Measurements from ENCODE around the gene PGBD1. TPM values are rescaled to one million over a fixed set of nuclear protein-coding genes. Genes with fewer than 3 reads are reported as not detected.

Gene PGBD1
- total and polyA plus RNA-seq, 8 donors: 0.60 to 3.1 (median 0.94) TPM

DNA sequence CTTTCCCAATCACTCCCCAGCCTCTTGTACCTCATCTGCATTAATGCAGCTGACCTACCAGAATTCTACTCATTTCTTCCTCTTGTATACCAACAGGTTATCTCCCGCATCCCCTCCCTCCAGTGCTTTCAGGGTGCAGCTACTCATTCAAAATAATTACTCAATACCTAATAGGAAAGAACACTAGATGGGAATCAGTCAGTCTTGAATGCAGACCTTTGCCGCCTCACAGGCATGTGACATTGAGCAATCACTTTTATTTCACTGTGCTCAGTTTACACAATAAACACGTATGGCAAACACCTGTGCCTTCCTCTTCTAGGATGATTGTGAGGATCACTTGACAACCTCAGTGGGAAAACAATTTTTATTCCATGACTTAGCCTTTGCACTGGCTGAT, 41.3 kb downstream of the PGBD1 start:
- 84 to 88% methylated on average over 3 of the region's 3 CpGs for WGBS, 2 donors
- ATAC-seq (no peak), FAIRE-seq (no peak)

DNA sequence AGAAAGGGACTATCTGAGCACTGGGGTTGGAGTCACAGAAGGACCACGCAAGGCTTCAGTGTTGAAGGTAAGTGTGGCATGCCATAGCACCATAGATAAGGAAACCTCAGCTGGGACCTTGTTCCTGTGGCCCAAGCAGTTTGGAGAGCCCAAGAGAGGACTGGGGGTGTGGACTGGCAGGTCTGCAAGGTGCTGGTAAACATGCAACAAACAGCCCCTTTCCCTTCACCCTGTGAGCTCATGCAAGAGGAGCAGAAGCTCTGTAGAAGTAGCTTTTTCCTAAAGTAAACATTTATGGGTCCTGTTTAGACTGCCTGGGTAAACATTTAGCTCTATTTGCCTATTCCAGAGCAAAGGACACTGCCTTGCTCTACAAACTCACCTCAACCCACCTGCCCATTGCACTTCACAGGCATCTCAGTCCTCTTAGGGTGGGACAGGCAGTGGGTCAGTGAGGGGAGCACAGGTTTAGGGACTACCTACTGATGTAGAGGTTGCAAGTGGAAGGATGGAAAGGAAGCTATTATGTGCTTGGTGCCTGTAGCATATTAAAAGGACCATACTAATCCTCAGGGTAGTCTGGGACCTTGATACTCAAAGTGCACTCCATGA, 42.5 kb downstream of the PGBD1 start:
- Histone ChIP-seq H3K36me3 (peaks cover 10 to 25% (median 17%) of the 10 kb centered on the region in 3 donors), H3K4me1 (no peaks in the 10 kb centered on the region), H3K27ac (no peak overlapping the region), H3K4me3 (no peak overlapping the region), H3K27me3 (no peaks in the 10 kb centered on the region), H3K9me3 (peaks cover 0 to 5% (median 0%) of the 10 kb centered on the region in 4 donors)
- FAIRE-seq: no peak
- TF ChIP-seq, protein P1, sequence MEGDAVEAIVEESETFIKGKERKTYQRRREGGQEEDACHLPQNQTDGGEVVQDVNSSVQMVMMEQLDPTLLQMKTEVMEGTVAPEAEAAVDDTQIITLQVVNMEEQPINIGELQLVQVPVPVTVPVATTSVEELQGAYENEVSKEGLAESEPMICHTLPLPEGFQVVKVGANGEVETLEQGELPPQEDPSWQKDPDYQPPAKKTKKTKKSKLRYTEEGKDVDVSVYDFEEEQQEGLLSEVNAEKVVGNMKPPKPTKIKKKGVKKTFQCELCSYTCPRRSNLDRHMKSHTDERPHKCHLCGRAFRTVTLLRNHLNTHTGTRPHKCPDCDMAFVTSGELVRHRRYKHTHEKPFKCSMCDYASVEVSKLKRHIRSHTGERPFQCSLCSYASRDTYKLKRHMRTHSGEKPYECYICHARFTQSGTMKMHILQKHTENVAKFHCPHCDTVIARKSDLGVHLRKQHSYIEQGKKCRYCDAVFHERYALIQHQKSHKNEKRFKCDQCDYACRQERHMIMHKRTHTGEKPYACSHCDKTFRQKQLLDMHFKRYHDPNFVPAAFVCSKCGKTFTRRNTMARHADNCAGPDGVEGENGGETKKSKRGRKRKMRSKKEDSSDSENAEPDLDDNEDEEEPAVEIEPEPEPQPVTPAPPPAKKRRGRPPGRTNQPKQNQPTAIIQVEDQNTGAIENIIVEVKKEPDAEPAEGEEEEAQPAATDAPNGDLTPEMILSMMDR (IDR thresholded peaks at IDR 0.05): no peak
- DNase-seq: no peak
- WGBS, 2 donors: 97 to 100% methylated on average over 1 of the region's 1 CpG
- intact Hi-C loops (cut with DNase I): no loop called here
- no peak for ATAC-seq

More for the DNA sequence above, 41.3 kb downstream of the PGBD1 start:
- no peak for DNase-seq
- intact Hi-C loops (cut with DNase I): no loop called here
- Histone ChIP-seq H3K4me1 (no peaks in the 10 kb centered on the region), H3K9me3 (peaks cover 0 to 5% (median 0%) of the 10 kb centered on the region in 4 donors), H3K4me3 (no peak overlapping the region), H3K36me3 (peaks cover 10 to 25% (median 17%) of the 10 kb centered on the region in 3 donors), H3K27me3 (no peaks in the 10 kb centered on the region), H3K27ac (no peak overlapping the region)
- TF ChIP-seq, protein P1 (IDR thresholded peaks at IDR 0.05): no peak

DNA sequence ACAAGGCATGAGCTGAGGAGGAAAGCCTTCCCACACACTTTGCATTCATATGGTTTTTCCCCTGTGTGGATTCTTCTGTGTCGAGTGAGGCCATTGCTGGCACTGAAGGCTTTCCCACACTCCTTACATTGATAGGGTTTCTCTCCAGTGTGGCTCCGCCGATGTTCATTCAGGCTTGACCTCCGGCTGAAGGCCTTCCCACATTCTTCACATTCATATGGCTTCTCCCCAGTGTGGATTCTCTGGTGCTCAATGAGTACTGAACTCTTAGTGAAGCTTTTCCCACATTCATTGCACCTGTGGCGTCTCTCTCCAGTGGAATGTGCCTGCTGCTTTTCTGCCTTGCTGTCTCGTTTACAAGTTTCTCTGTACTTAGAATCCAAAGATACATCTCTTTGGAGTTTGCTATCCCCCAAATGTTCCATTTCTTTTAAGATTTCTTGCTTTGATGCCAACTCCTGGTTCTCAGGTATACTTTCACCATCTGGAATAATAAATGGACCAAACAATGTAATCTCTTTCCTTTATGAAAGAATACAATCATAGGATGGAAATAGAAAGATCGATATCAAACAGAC, 45.1 kb downstream of the PGBD1 start:
- DNase-seq: no peak
- H3K27me3 ChIP-seq: no peaks in the 10 kb centered on the region
- H3K4me3 ChIP-seq: no peak overlapping the region
- 96 to 97% methylated on average over 7 of the region's 7 CpGs for WGBS, 2 donors
- H3K27ac ChIP-seq: no peak overlapping the region
- no peak for ATAC-seq
- no peak for FAIRE-seq
- peaks cover 10 to 25% (median 17%) of the 10 kb centered on the region in 3 donors for H3K36me3 ChIP-seq
- no peaks in the 10 kb centered on the region for H3K4me1 ChIP-seq
- intact Hi-C loops (cut with DNase I): no loop called here
- peaks cover 0 to 5% (median 0%) of the 10 kb centered on the region in 4 donors for H3K9me3 ChIP-seq
- TF ChIP-seq, protein P1 (IDR thresholded peaks at IDR 0.05): no peak

GRCh38 chr6:28330041-28330440, 48.7 kb downstream of the PGBD1 start:
- H3K9me3 ChIP-seq: peaks cover 0 to 5% (median 0%) of the 10 kb centered on the region in 4 donors
- 44 to 47% methylated on average over 1 of the region's 1 CpG for WGBS, 2 donors
- TF ChIP-seq, protein P1 (IDR thresholded peaks at IDR 0.05): no peak
- no peak for FAIRE-seq
- no peak overlapping the region for H3K4me3 ChIP-seq
- no peak for ATAC-seq
- no peaks in the 10 kb centered on the region for H3K27me3 ChIP-seq
- no peak overlapping the region for H3K27ac ChIP-seq
- peaks cover 10 to 25% (median 17%) of the 10 kb centered on the region in 3 donors for H3K36me3 ChIP-seq
- intact Hi-C loops (cut with DNase I): no loop called here
- no peak for DNase-seq
- no peaks in the 10 kb centered on the region for H3K4me1 ChIP-seq

- TF ChIP-seq, protein P1 (IDR thresholded peaks at IDR 0.05): no peak
- Histone ChIP-seq H3K27ac (no peak overlapping the region), H3K4me3 (no peak overlapping the region), H3K27me3 (no peaks in the 10 kb centered on the region), H3K9me3 (no peaks in the 10 kb centered on the region), H3K36me3 (no peaks in the 10 kb centered on the region), H3K4me1 (peaks cover 0 to 6% (median 5%) of the 10 kb centered on the region in 3 donors)
- 95 to 100% methylated on average over 2 of the region's 2 CpGs for WGBS, 2 donors
- intact Hi-C loops (cut with DNase I): no loop called here
- no peak for ATAC-seq
- FAIRE-seq: no peak
- DNase-seq: no peak
Measured at GRCh38 chr6:28333047-28333446, 51.7 kb downstream of the PGBD1 start.

Measured in pancreas (tissue), 10 donors.